Mucosa of descending colon (tissue), 3 donors: ENCODE results near the gene MCC. TPM values are rescaled to one million over a fixed set of nuclear protein-coding genes. Genes with fewer than 3 reads are reported as not detected.

Experiments used
- ATAC-seq: fragments of 200-7000 bp; cut with Tn5 transposase; one replicate; pipeline ENCODE4 v1.9.1; 2020; ENCODE audit warnings: mild to moderate bottlenecking, moderate library complexity
- DNase-seq, 3 donors: peaks; one replicate each; pipeline ENCODE4 v3.0.0-alpha.2; 2020
- H3K36me3 ChIP-seq: fragments of 200-600 bp; one replicate; pipeline ENCODE4 v1.8.0; 2021; ENCODE audit warnings: low read depth, mild to moderate bottlenecking
- H3K4me1 ChIP-seq: fragments of 200-600 bp; one replicate; pipeline ENCODE4 v1.8.0; 2021; ENCODE audit warnings: low read depth, mild to moderate bottlenecking
- H3K4me3 ChIP-seq: fragments of 200-600 bp; one replicate; pipeline ENCODE4 v1.8.0; 2021; ENCODE audit warnings: mild to moderate bottlenecking
- H3K9me3 ChIP-seq: fragments of 200-600 bp; one replicate; pipeline ENCODE4 v1.8.0; 2021; ENCODE audit warnings: mild to moderate bottlenecking
- intact Hi-C, 2 donors: fragments of 100-400 bp; cut with DNase I in 1 of 2; cut with micrococcal nuclease in 1 of 2; formaldehyde crosslinking; loops; one replicate each; pipeline versions ENCODE4 v1.11.0 to v1.11.1; 2022; cut with DNase I, micrococcal nuclease
- total RNA-seq, 3 donors: library from RNA; stranded (reverse); fragmentation: NEBNext Ultra II Directional in 2 of 3; extraction: Animal tissue kit (Norgen Biotek cat#: 25700) in 2 of 3; gene quantifications; one replicate each; pipeline versions ENCODE4 v1.2.1 to v1.2.4, GENCODE V29; 2021 to 2023
- TF ChIP-seq, protein P1 (sequence below): fragments of 200-600 bp; IDR thresholded peaks from one replicate; pipeline ENCODE4 v1.8.0; 2022; ENCODE audit warnings: antibody characterized with exemption, mild to moderate bottlenecking
- donor health status: DM: no; HTN: no; CAD: no; lungs with moderate emphysema.
- donor health status: DM: no; HTN: no; CAD: no.
- donor health status: DM: no; HTN: yes; CAD: no.

The MCC gene
- total RNA-seq, 3 donors from 2014 or later: 1.5 to 7.4 (median 4.4) TPM

DNA sequence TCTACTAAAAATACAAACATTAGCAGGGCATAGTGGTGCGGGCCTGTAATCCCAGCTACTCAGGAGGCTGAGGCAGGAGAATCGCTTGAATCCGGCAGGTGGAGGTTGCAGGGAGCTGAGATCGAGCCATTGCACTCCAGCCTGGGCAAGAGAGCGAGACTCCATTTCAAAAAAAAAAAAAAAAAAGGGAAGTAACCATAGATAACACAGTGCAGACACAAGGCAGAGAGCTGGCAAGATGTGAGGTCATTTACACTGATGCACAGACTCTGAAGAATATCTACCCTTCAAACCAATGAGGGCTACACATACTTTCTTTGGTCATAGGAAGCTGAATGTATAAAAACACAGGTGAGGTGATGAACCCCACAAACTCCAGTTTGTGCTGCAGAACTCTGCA lies 379.8 kb downstream of the MCC start:
- intact Hi-C loops: no loop called here
- no peak overlapping the region for H3K4me3 ChIP-seq
- TF ChIP-seq, protein P1, sequence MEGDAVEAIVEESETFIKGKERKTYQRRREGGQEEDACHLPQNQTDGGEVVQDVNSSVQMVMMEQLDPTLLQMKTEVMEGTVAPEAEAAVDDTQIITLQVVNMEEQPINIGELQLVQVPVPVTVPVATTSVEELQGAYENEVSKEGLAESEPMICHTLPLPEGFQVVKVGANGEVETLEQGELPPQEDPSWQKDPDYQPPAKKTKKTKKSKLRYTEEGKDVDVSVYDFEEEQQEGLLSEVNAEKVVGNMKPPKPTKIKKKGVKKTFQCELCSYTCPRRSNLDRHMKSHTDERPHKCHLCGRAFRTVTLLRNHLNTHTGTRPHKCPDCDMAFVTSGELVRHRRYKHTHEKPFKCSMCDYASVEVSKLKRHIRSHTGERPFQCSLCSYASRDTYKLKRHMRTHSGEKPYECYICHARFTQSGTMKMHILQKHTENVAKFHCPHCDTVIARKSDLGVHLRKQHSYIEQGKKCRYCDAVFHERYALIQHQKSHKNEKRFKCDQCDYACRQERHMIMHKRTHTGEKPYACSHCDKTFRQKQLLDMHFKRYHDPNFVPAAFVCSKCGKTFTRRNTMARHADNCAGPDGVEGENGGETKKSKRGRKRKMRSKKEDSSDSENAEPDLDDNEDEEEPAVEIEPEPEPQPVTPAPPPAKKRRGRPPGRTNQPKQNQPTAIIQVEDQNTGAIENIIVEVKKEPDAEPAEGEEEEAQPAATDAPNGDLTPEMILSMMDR: no peak
- H3K9me3 ChIP-seq: no peaks in the 10 kb centered on the region
- ATAC-seq (no peak), DNase-seq (no peak)
- no peaks in the 10 kb centered on the region for H3K36me3 ChIP-seq
- H3K4me1 ChIP-seq: no peaks in the 10 kb centered on the region

DNA sequence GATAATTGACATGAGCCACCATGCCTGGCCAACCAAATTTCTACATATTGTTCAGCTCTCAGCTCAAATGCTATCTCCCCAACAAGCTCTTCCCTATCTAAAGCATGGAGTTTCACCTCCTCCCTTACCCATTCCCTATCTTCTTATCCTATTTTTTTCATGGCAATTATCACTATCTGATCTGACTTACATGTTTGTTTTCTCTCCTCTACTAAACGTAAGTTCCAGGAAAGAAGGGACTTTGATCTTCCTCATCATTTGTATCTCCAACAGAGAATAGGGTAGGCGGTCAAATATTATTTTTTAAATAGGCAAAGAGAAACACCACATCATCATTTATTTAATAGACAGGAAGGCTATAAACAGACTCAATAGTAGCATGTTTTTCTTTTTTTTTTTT lies 381.4 kb downstream of the MCC start:
- Histone ChIP-seq H3K9me3 (no peaks in the 10 kb centered on the region), H3K36me3 (no peaks in the 10 kb centered on the region), H3K4me3 (no peak overlapping the region), H3K4me1 (no peaks in the 10 kb centered on the region)
- no peak for ATAC-seq
- TF ChIP-seq, protein P1: no peak
- DNase-seq: no peak
- intact Hi-C loops: no loop called here

DNA sequence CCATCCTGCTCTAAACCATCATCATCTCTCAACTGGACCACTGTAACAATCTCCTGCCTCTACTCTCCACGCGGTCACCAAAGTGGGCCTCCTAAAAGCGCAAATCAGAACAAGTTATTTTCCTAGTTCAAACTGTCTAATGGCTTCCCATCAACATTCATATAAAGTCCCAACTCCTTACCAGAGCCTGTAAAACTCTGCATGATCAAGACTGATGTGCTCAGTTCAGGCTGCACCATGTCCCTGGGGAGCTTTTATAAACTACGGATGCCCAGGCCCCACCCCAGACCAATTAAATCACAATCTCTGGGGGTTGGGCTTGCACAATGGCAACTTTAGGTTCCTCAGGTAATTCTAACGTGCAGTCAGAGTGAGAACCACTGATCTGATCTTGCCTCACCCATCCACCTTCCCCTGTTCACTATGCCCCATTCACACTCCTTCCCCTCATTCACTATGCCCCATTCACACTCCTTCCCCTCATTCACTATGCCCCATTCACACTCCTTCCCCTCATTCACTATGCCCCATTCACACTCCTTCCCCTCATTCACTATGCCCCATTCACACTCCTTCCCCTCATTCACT lies 382.5 kb downstream of the MCC start:
- no peaks in the 10 kb centered on the region for H3K9me3 ChIP-seq
- DNase-seq (no peak), ATAC-seq (no peak)
- H3K4me1 ChIP-seq: no peaks in the 10 kb centered on the region
- no peak overlapping the region for H3K4me3 ChIP-seq
- TF ChIP-seq, protein P1: no peak
- intact Hi-C loops: no loop called here
- no peaks in the 10 kb centered on the region for H3K36me3 ChIP-seq

DNA sequence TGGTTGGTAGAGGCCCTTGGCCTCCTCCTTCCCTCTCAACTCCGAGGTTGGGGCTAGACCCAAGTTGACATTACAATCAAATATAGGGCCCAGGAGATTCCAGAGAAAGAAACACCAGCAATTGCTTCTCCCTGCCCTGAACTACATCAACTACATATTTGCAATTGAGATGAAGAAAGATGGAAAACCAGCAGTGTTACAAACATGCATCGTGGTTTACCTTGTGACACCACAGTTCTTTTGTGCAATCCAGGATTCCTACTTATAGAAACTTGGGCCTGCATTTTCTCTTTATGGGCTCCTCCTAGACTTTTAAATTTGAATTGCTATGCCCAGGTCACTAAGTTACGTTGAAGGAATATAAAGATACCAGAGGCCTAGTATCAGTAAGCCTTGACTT lies 384.9 kb downstream of the MCC start:
- H3K4me1 ChIP-seq: no peaks in the 10 kb centered on the region
- intact Hi-C loops: no loop called here
- no peaks in the 10 kb centered on the region for H3K36me3 ChIP-seq
- no peak overlapping the region for H3K4me3 ChIP-seq
- TF ChIP-seq, protein P1: no peak
- ATAC-seq (no peak), DNase-seq (no peak)
- H3K9me3 ChIP-seq: no peaks in the 10 kb centered on the region

DNA sequence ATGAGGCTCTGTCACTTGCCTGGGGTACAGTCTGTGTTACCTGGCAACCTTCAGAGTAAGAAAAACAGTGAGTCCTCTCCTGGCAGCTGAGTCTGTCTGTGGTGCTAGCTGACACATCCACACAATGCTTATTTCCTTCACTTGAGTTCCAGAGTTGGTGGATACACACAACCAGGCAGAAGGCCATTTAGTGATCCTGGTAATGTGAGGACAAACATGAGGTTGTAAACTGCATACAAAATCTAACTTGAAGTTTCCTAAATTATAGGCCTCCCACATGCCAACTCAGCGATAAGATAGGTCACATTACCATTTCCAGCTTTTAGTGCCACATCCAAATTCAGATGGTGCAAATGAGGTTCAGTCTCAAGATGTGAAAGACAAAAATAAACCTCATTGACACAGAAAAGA lies 386.1 kb downstream of the MCC start:
- DNase-seq (no peak), ATAC-seq (no peak)
- no peaks in the 10 kb centered on the region for H3K9me3 ChIP-seq
- H3K36me3 ChIP-seq: no peaks in the 10 kb centered on the region
- intact Hi-C loops: no loop called here
- H3K4me3 ChIP-seq: no peak overlapping the region
- no peaks in the 10 kb centered on the region for H3K4me1 ChIP-seq
- TF ChIP-seq, protein P1: no peak

DNA sequence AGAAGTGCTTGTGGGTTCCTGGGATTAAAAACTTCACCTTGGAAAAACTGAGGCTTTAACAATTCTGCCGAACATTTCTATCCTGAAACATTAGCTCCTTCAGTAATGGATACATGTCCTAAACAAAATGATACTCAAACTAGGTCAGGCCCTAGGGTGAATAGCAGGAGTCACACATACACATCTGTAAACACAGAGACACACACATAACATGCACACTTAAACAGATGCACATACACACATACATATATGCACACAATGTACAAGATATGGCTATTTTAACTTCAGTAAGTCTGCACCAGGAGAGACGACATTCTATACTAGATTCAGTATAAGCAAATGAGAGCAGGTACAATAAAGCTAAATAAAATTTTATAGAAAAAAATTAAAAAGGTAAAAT lies 387.3 kb downstream of the MCC start:
- TF ChIP-seq, protein P1: no peak
- Histone ChIP-seq H3K4me3 (no peak overlapping the region), H3K9me3 (no peaks in the 10 kb centered on the region), H3K36me3 (no peaks in the 10 kb centered on the region), H3K4me1 (no peaks in the 10 kb centered on the region)
- ATAC-seq (no peak), DNase-seq (no peak)
- intact Hi-C loops: no loop called here
